Osteocyte (in vitro differentiated cells): ENCODE measurements around the gene ZDHHC14. TPM values are rescaled to one million over a fixed set of nuclear protein-coding genes. Genes with fewer than 3 reads are reported as not detected.

ENCODE experiments used
- DNase-seq: peaks from one replicate; pipeline ENCODE4 v3.0.0; 2021; ENCODE audit warnings: mixed read lengths; ENCODE audit not compliant: unreplicated experiment; ENCODE audit errors: extremely low spot score
- H3K27ac Mint-ChIP-seq: one replicate; pipeline ENCODE4 v1.8.0; 2021; ENCODE audit warnings: mild to moderate bottlenecking, mixed read lengths; ENCODE audit not compliant: unreplicated experiment
- H3K27me3 Mint-ChIP-seq: one replicate; pipeline ENCODE4 v1.8.0; 2021; ENCODE audit warnings: mixed read lengths; ENCODE audit not compliant: unreplicated experiment
- H3K36me3 Mint-ChIP-seq: one replicate; pipeline ENCODE4 v1.8.0; 2021; ENCODE audit warnings: mixed read lengths; ENCODE audit not compliant: unreplicated experiment
- H3K4me1 Mint-ChIP-seq: one replicate; pipeline ENCODE4 v1.8.0; 2021; ENCODE audit warnings: mixed read lengths; ENCODE audit not compliant: unreplicated experiment
- H3K4me3 Mint-ChIP-seq: one replicate; pipeline ENCODE4 v1.8.0; 2021; ENCODE audit warnings: mild to moderate bottlenecking, moderate library complexity, mixed read lengths; ENCODE audit not compliant: unreplicated experiment
- H3K9me3 Mint-ChIP-seq: one replicate; pipeline ENCODE4 v1.8.0; 2021; ENCODE audit warnings: mixed read lengths; ENCODE audit not compliant: unreplicated experiment
- CTCF ChIP-seq: fragments of 200-600 bp; sonication (generic); IDR thresholded peaks from 2 replicates; pipeline ENCODE4 v1.5.0; 2021; ENCODE audit warnings: antibody characterized with exemption, mild to moderate bottlenecking, moderate library complexity
- total RNA-seq: library from RNA; stranded (reverse); gene quantifications from 2 replicates; pipeline ENCODE4 v1.2.1, GENCODE V29; 2021

ZDHHC14 gene
- total RNA-seq, 1 donor from 2014 or later: 9.1 TPM

- Mint-ChIP-seq H3K4me1 (peaks cover 27% of the 10 kb centered on the region), H3K27ac (peak overlapping the region; percentile 66), H3K27me3 (no peaks in the 10 kb centered on the region), H3K36me3 (peaks cover 4% of the 10 kb centered on the region), H3K4me3 (peak overlapping the region; percentile 47), H3K9me3 (no peaks in the 10 kb centered on the region)
- no peak for DNase-seq
- TF ChIP-seq CTCF: no peak
These were observed 288.3 kb downstream of the ZDHHC14 start for GRCh38 chr6:157669323-157669722.

GRCh38 chr6:157669747-157670216, 288.8 kb downstream of the ZDHHC14 start:
- peak overlapping the region; percentile 47 for H3K4me3 Mint-ChIP-seq
- no peak for DNase-seq
- no peaks in the 10 kb centered on the region for H3K9me3 Mint-ChIP-seq
- peak; percentile 46 for TF ChIP-seq CTCF
- H3K36me3 Mint-ChIP-seq: peaks cover 4% of the 10 kb centered on the region
- peaks cover 27% of the 10 kb centered on the region for H3K4me1 Mint-ChIP-seq
- no peaks in the 10 kb centered on the region for H3K27me3 Mint-ChIP-seq
- H3K27ac Mint-ChIP-seq: peak overlapping the region; percentile 66

GRCh38 chr6:157670466-157671186, 289.6 kb downstream of the ZDHHC14 start:
- DNase-seq: no peak
- H3K9me3 Mint-ChIP-seq: no peaks in the 10 kb centered on the region
- peaks cover 27% of the 10 kb centered on the region for H3K4me1 Mint-ChIP-seq

GRCh38 chr6:157672726-157673412, 291.9 kb downstream of the ZDHHC14 start:
- H3K4me3 Mint-ChIP-seq: no peak overlapping the region
- DNase-seq: no peak
- no peak for TF ChIP-seq CTCF
- peaks cover 20% of the 10 kb centered on the region for H3K4me1 Mint-ChIP-seq
- H3K27ac Mint-ChIP-seq: no peak overlapping the region
- peaks cover 4% of the 10 kb centered on the region for H3K36me3 Mint-ChIP-seq
- H3K9me3 Mint-ChIP-seq: no peaks in the 10 kb centered on the region
- H3K27me3 Mint-ChIP-seq: no peaks in the 10 kb centered on the region

More at GRCh38 chr6:157670466-157671186, 289.6 kb downstream of the ZDHHC14 start:
- H3K27ac Mint-ChIP-seq: no peak overlapping the region
- no peaks in the 10 kb centered on the region for H3K27me3 Mint-ChIP-seq
- no peak for TF ChIP-seq CTCF
- no peak overlapping the region for H3K4me3 Mint-ChIP-seq
- peaks cover 4% of the 10 kb centered on the region for H3K36me3 Mint-ChIP-seq

- Mint-ChIP-seq H3K27ac (no peak overlapping the region), H3K27me3 (no peaks in the 10 kb centered on the region), H3K36me3 (peaks cover 4% of the 10 kb centered on the region), H3K9me3 (no peaks in the 10 kb centered on the region), H3K4me1 (peaks cover 18% of the 10 kb centered on the region), H3K4me3 (no peak overlapping the region)
- TF ChIP-seq CTCF: no peak
- DNase-seq: no peak
These were observed 292.6 kb downstream of the ZDHHC14 start for GRCh38 chr6:157673596-157673995.
